ENCODE measurements around the gene GFER. TPM values are rescaled to one million over a fixed set of nuclear protein-coding genes. Genes with fewer than 3 reads are reported as not detected.
A peak's percentile ranks its signal among the peaks of the same experiment; 100 is the strongest.

GFER gene
- total and polyA plus RNA-seq, 10 of the 15 experiments (the other 5 are each of a cell fraction or from before 2014, with no cell fraction given), result 2.4 to 57.7 (median 31.3) TPM

- Histone ChIP-seq H3K9me3 (replicated peaks; ENCODE audit: control insufficient read depth, insufficient read depth, low read length) (peaks cover 1% of the 10 kb centered on the region; the same call in 1 of the 3 replicates), H3K27me3 (replicated peaks in 1 of 2; ENCODE audit: control insufficient read depth in 2 of 2, insufficient read depth in 2 of 2, low read length in 1 of 2) (no peaks in the 10 kb centered on the region), H3K4me1 (ENCODE audit: control insufficient read depth, insufficient read depth, low read length) (peaks cover 42% of the 10 kb centered on the region), H3K9ac (ENCODE audit: control insufficient read depth, insufficient read depth, low read length) (peak within 1 kb of the TSS; percentile 27), H3K79me2 (ENCODE audit: control insufficient read depth, insufficient read depth, low read length) (no peaks in the 10 kb centered on the region; the same call in none of the 2 replicates), H3K4me3 (peak within 1 kb of the TSS; percentile 65), H3K27ac (ENCODE audit: control insufficient read depth, insufficient read depth) (peak within 1 kb of the TSS; percentile 39; the same call in 1 of the 2 replicates), H2AFZ (ENCODE audit: control insufficient read depth, low read depth, low read length) (peak within 1 kb of the TSS; percentile 13), H3K4me2 (ENCODE audit: control insufficient read depth, insufficient read depth) (peak within 1 kb of the TSS; percentile 98), H4K20me1 (ENCODE audit: control insufficient read depth, insufficient read depth) (no peaks in the 10 kb centered on the region), H3K36me3 (ENCODE audit: control insufficient read depth in 2 of 2, insufficient read depth in 2 of 2, low read length in 1 of 2) (peaks cover 5 to 6% of the 10 kb centered on the region in 2 experiments; a peak in 3 of 4 replicates)
- in situ Hi-C loops (cut with MboI) (no loop called here), intact Hi-C loops (cut with micrococcal nuclease; ENCODE audit: unreplicated experiment) (no loop called here)
- ATAC-seq, result peak; percentile 2; the same call in 1 of the 3 replicates
- ChIA-PET RAD21 (ENCODE audit: unreplicated experiment) (no interaction called here), SMC1A (ENCODE audit: uncharacterized antibody, unreplicated experiment) (no interaction called here), POLR2A (interaction anchor here (1.9 to 2.9 kb wide), 2 partner anchors 28 to 48 kb away, joined by 6 to 13 read pairs; no protein-coding TSS in a partner anchor), CTCF (interaction anchor here (1.0 kb wide), 1 partner anchor 14 kb away, joined by 3 read pairs; no protein-coding TSS in a partner anchor)
- no TSS peak for BruUV-seq (replicated peaks)
- WGBS (ENCODE audit: insufficient coverage, insufficient replicate concordance, low lambda C conversion rate, missing lambda C conversion rate), result 15% methylated on average over 57 of the region's 67 CpGs
- TF ChIP-seq POLR2A (IDR thresholded peaks at IDR 0.05; ENCODE audit: low read depth, low read length) (peak; percentile 13; the same call in 1 of the 2 replicates), SIX5 (IDR thresholded peaks at IDR 0.05; ENCODE audit: low read depth, low read length, severe bottlenecking) (no peak)
- DNase-seq (ENCODE audit: low read depth, low spot score), result no peak
- FAIRE-seq, result no peak
Measured at GRCh38 chr16:1989209-1990100, 5.5 kb downstream of the GFER start, which contains the start of gene SYNGR3. SYNGR3 (plus strand) TSS chr16:1989970; CDS start chr16:1990103, 133 bp downstream.

GRCh38 chr16:1990101-1990350, 6.0 kb downstream of the GFER start:
- DNase-seq (ENCODE audit: low read depth, low spot score), result no peak
- intact Hi-C loops (cut with micrococcal nuclease; ENCODE audit: unreplicated experiment), result no loop called here
- H4K20me1 ChIP-seq (ENCODE audit: control insufficient read depth, insufficient read depth), result no peaks in the 10 kb centered on the region
- H3K9ac ChIP-seq (ENCODE audit: control insufficient read depth, insufficient read depth, low read length), result no peak overlapping the region
- H3K4me3 ChIP-seq, result peak overlapping the region; percentile 65
- peak overlapping the region; percentile 98; the same call in 1 of the 2 replicates for H3K4me2 ChIP-seq (ENCODE audit: control insufficient read depth, insufficient read depth)
- RAD21 ChIA-PET (ENCODE audit: unreplicated experiment), result interaction anchor here (1.3 kb wide), 1 partner anchor 150 kb away, joined by 7 read pairs; no protein-coding TSS in a partner anchor
- WGBS (ENCODE audit: insufficient coverage, insufficient replicate concordance, low lambda C conversion rate, missing lambda C conversion rate), result 0% methylated on average over 14 of the region's 25 CpGs
- BruUV-seq (replicated peaks), result no TSS peak
- no peak overlapping the region for H3K27ac ChIP-seq (ENCODE audit: control insufficient read depth, insufficient read depth)
- H3K9me3 ChIP-seq (replicated peaks; ENCODE audit: control insufficient read depth, insufficient read depth, low read length), result peaks cover 1% of the 10 kb centered on the region; the same call in 1 of the 3 replicates
- H3K36me3 ChIP-seq (ENCODE audit: control insufficient read depth in 2 of 2, insufficient read depth in 2 of 2, low read length in 1 of 2), result peaks cover 5 to 6% of the 10 kb centered on the region in 2 experiments; a peak in 3 of 4 replicates
- POLR2A ChIA-PET, result interaction anchor here (2.2 to 3.3 kb wide), 4 partner anchors 8 to 29 kb away, joined by 13 to 18 read pairs (median 14); partner anchors contain the start of genes NOXO1, RPS2 and TBL3
- no peaks in the 10 kb centered on the region for H3K27me3 ChIP-seq (replicated peaks in 1 of 2; ENCODE audit: control insufficient read depth in 2 of 2, insufficient read depth in 2 of 2, low read length in 1 of 2)
- SMC1A ChIA-PET (ENCODE audit: uncharacterized antibody, unreplicated experiment), result no interaction called here
- peaks cover 38% of the 10 kb centered on the region for H3K4me1 ChIP-seq (ENCODE audit: control insufficient read depth, insufficient read depth, low read length)
- H2AFZ ChIP-seq (ENCODE audit: control insufficient read depth, low read depth, low read length), result no peak overlapping the region
- in situ Hi-C loops (cut with MboI), result no loop called here
- H3K79me2 ChIP-seq (ENCODE audit: control insufficient read depth, insufficient read depth, low read length), result no peaks in the 10 kb centered on the region; the same call in none of the 2 replicates
- CTCF ChIA-PET, result interaction anchor here (6.5 kb wide), 1 partner anchor 13 kb away, joined by 54 read pairs; no protein-coding TSS in a partner anchor
- ATAC-seq, result no peak
- no peak for FAIRE-seq
- TF ChIP-seq HDAC6 (IDR thresholded peaks at IDR 0.05; ENCODE audit: unreplicated experiment) (no peak), ZNF592 (IDR thresholded peaks at IDR 0.05) (no peak), LARP7 (IDR thresholded peaks at IDR 0.05) (no peak), ZNF274 (IDR thresholded peaks at IDR 0.05; ENCODE audit: insufficient read depth, insufficient read length) (no peak), CREB1 (IDR thresholded peaks at IDR 0.05; ENCODE audit: low read depth) (no peak), CREM (IDR thresholded peaks at IDR 0.05; ENCODE audit: low read depth) (no peak), ZNF207 (IDR thresholded peaks at IDR 0.05; ENCODE audit: borderline replicate concordance) (no peak), PML (IDR thresholded peaks at IDR 0.05; ENCODE audit: low read length) (no peak), RFX5 (IDR thresholded peaks at IDR 0.05; ENCODE audit: low read depth, low read length) (no peak), TCF7 (IDR thresholded peaks at IDR 0.05; ENCODE audit: borderline replicate concordance) (no peak), TARDBP (IDR thresholded peaks at IDR 0.05; ENCODE audit: borderline replicate concordance) (no peak), NR2C1 (IDR thresholded peaks at IDR 0.05) (no peak)
